Prostate gland (tissue), 2 donors: Measurements from ENCODE around the gene TNS3.

Source experiments
- POLR2A ChIP-seq: fragments of 450-650 bp; IDR thresholded peaks from one replicate; pipeline ENCODE4 v1.6.1; 2016; ENCODE audit warnings: antibody characterized with exemption, mild to moderate bottlenecking
- POLR2AphosphoS5 ChIP-seq: sonication (generic); formaldehyde crosslinking; IDR thresholded peaks from one replicate; pipeline ENCODE4 v1.6.1; 2017; ENCODE audit warnings: antibody characterized with exemption
- TF ChIP-seq, protein P1 (sequence below), 4 experiments: fragments of 200-600 bp in 2 of 4; fragments of 450-650 bp in 2 of 4; sonication (generic) in 2 of 4; IDR thresholded peaks; 1 replicate in 3 of 4; 2 replicates in 1 of 4; pipeline ENCODE4 v1.5.1; 2016 to 2019; ENCODE audit warnings: antibody characterized with exemption in 4 of 4, mild to moderate bottlenecking in 2 of 4, moderate library complexity in 2 of 4

DNA sequence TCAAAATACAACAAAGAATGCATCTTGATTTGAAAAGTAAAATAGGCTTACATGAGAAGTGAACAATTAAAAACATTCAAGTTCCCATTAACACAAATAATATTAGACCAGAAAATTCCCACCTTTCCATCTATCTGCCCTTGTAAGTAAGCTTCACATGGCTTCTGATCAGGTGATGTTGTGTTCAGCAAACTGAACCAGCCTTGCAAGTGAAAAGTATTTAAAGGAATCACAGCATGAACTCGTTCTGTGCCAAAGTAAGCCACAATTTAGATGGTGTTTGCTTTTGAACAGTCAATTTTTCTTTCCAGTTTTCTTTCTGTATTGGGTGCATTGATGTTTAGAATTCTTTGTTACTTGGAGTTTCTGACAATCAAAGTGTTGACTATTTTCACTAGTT, 347.9 kb downstream of the TNS3 start:
- TF ChIP-seq, protein P1, sequence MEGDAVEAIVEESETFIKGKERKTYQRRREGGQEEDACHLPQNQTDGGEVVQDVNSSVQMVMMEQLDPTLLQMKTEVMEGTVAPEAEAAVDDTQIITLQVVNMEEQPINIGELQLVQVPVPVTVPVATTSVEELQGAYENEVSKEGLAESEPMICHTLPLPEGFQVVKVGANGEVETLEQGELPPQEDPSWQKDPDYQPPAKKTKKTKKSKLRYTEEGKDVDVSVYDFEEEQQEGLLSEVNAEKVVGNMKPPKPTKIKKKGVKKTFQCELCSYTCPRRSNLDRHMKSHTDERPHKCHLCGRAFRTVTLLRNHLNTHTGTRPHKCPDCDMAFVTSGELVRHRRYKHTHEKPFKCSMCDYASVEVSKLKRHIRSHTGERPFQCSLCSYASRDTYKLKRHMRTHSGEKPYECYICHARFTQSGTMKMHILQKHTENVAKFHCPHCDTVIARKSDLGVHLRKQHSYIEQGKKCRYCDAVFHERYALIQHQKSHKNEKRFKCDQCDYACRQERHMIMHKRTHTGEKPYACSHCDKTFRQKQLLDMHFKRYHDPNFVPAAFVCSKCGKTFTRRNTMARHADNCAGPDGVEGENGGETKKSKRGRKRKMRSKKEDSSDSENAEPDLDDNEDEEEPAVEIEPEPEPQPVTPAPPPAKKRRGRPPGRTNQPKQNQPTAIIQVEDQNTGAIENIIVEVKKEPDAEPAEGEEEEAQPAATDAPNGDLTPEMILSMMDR (IDR thresholded peaks at IDR 0.05), result no peak
- TF ChIP-seq POLR2A (no peak), POLR2AphosphoS5 (peak; percentile 68)
